HEK293 (cell line): ENCODE measurements around the gene AURKA.

Experiments
- SCRT1 ChIP-seq: fragments of 450-650 bp; formaldehyde crosslinking; IDR thresholded peaks from 2 replicates; pipeline ENCODE4 v1.5.1; 2016; ENCODE audit warnings: missing biosample characterization, missing genetic modification characterization, borderline replicate concordance
- YY1 ChIP-seq: fragments of 450-650 bp; formaldehyde crosslinking; IDR thresholded peaks from 2 replicates; pipeline ENCODE4 v1.5.1; 2018; ENCODE audit warnings: missing biosample characterization, missing genetic modification characterization
- ZBTB7A ChIP-seq: fragments of 450-650 bp; formaldehyde crosslinking; IDR thresholded peaks from 2 replicates; pipeline ENCODE4 v1.5.1; 2016; ENCODE audit warnings: low read depth, missing biosample characterization, missing genetic modification characterization
- ZNF114 ChIP-seq: fragments of 450-650 bp; formaldehyde crosslinking; IDR thresholded peaks from 2 replicates; pipeline ENCODE4 v1.5.0; 2017; ENCODE audit warnings: missing biosample characterization, missing genetic modification characterization
- ZNF391 ChIP-seq: fragments of 450-650 bp; formaldehyde crosslinking; IDR thresholded peaks from 2 replicates; pipeline ENCODE4 v1.5.1; 2016; ENCODE audit warnings: low read depth, missing biosample characterization, missing genetic modification characterization, borderline replicate concordance
- ZSCAN30 ChIP-seq: fragments of 450-650 bp; IDR thresholded peaks from 2 replicates; pipeline ENCODE4 v1.5.1; 2018; ENCODE audit warnings: missing biosample characterization, mild to moderate bottlenecking, missing genetic modification characterization, moderate library complexity
- TF ChIP-seq, protein P1 (sequence below): fragments of 450-650 bp; formaldehyde crosslinking; IDR thresholded peaks from 2 replicates; pipeline ENCODE4 v1.5.1; 2016; ENCODE audit warnings: missing biosample characterization, missing genetic modification characterization
- TF ChIP-seq, protein P2 (sequence below): fragments of 450-650 bp; formaldehyde crosslinking; IDR thresholded peaks from 2 replicates; pipeline ENCODE4 v1.5.1; 2016; ENCODE audit warnings: missing biosample characterization, missing genetic modification characterization

DNA sequence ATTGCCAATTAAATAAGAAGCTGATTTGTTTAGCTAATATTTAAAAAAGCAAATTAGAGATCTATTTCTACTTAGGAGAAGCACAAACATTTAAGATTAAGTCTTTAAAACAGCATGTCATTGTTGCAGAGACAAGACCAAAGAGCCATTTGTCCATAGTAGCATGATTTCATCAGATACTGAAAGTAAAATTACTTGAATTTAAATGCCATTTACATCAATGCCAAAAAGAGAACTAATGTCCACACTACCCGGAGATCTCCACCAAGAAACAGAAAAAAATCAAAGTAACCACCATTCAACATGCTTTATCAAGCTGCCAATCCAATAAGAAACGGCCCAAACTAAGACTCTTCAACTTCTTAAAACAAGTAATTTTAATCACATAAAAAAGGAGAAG lies 15.7 kb downstream of the AURKA start:
- no peak for TF ChIP-seq ZBTB7A (tag by site-specific recombination)
- TF ChIP-seq ZNF391 (tag by site-specific recombination): no peak
- no peak for TF ChIP-seq SCRT1 (tag by site-specific recombination)
- no peak for TF ChIP-seq YY1 (tag by site-specific recombination)
- TF ChIP-seq, protein P1, sequence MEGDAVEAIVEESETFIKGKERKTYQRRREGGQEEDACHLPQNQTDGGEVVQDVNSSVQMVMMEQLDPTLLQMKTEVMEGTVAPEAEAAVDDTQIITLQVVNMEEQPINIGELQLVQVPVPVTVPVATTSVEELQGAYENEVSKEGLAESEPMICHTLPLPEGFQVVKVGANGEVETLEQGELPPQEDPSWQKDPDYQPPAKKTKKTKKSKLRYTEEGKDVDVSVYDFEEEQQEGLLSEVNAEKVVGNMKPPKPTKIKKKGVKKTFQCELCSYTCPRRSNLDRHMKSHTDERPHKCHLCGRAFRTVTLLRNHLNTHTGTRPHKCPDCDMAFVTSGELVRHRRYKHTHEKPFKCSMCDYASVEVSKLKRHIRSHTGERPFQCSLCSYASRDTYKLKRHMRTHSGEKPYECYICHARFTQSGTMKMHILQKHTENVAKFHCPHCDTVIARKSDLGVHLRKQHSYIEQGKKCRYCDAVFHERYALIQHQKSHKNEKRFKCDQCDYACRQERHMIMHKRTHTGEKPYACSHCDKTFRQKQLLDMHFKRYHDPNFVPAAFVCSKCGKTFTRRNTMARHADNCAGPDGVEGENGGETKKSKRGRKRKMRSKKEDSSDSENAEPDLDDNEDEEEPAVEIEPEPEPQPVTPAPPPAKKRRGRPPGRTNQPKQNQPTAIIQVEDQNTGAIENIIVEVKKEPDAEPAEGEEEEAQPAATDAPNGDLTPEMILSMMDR (tag by site-specific recombination): no peak
- TF ChIP-seq ZNF114 (tag by site-specific recombination): no peak
- TF ChIP-seq ZSCAN30 (tag by site-specific recombination): no peak
- TF ChIP-seq, protein P2, sequence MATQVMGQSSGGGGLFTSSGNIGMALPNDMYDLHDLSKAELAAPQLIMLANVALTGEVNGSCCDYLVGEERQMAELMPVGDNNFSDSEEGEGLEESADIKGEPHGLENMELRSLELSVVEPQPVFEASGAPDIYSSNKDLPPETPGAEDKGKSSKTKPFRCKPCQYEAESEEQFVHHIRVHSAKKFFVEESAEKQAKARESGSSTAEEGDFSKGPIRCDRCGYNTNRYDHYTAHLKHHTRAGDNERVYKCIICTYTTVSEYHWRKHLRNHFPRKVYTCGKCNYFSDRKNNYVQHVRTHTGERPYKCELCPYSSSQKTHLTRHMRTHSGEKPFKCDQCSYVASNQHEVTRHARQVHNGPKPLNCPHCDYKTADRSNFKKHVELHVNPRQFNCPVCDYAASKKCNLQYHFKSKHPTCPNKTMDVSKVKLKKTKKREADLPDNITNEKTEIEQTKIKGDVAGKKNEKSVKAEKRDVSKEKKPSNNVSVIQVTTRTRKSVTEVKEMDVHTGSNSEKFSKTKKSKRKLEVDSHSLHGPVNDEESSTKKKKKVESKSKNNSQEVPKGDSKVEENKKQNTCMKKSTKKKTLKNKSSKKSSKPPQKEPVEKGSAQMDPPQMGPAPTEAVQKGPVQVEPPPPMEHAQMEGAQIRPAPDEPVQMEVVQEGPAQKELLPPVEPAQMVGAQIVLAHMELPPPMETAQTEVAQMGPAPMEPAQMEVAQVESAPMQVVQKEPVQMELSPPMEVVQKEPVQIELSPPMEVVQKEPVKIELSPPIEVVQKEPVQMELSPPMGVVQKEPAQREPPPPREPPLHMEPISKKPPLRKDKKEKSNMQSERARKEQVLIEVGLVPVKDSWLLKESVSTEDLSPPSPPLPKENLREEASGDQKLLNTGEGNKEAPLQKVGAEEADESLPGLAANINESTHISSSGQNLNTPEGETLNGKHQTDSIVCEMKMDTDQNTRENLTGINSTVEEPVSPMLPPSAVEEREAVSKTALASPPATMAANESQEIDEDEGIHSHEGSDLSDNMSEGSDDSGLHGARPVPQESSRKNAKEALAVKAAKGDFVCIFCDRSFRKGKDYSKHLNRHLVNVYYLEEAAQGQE: no peak
